ENCODE measurements around the gene PCCA.

DNA sequence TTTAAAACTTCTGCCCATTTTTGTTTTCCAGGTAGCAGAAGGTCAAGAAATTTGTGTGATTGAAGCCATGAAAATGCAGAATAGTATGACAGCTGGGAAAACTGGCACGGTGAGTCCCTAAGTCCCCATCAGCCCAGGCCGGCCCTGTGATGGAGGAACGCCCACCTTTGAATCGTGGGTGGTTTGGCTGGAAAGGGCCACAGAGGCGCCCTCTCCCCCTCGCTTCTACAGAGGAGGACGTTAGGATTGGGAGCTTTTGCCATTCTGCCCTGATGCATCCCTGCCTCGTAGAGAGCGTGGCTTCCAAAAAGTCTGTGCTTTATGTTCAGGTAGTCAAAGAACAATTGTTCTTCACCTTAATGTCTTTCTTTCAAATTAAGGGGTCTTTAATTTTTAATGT lies 438.8 kb downstream of the PCCA start:
- TF ChIP-seq, protein P1, sequence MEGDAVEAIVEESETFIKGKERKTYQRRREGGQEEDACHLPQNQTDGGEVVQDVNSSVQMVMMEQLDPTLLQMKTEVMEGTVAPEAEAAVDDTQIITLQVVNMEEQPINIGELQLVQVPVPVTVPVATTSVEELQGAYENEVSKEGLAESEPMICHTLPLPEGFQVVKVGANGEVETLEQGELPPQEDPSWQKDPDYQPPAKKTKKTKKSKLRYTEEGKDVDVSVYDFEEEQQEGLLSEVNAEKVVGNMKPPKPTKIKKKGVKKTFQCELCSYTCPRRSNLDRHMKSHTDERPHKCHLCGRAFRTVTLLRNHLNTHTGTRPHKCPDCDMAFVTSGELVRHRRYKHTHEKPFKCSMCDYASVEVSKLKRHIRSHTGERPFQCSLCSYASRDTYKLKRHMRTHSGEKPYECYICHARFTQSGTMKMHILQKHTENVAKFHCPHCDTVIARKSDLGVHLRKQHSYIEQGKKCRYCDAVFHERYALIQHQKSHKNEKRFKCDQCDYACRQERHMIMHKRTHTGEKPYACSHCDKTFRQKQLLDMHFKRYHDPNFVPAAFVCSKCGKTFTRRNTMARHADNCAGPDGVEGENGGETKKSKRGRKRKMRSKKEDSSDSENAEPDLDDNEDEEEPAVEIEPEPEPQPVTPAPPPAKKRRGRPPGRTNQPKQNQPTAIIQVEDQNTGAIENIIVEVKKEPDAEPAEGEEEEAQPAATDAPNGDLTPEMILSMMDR (IDR thresholded peaks at IDR 0.05; ENCODE audit: borderline replicate concordance, extremely low read depth, low read length, poor library complexity, severe bottlenecking) = no peak
- TF ChIP-seq EZH2 (IDR thresholded peaks at IDR 0.05; ENCODE audit: borderline replicate concordance, low read depth, low read length, severe bottlenecking) = no peak

All from DND-41 (cell line).